Esophagus muscularis mucosa (tissue), 4 donors: ENCODE results near the gene KCND3. TPM values are rescaled to one million over a fixed set of nuclear protein-coding genes. Genes with fewer than 3 reads are reported as not detected.
A peak's percentile ranks its signal among the peaks of the same experiment; 100 is the strongest.

Experiments used
- DNase-seq: peaks from one replicate; pipeline ENCODE4 v3.0.0-alpha.2; 2017; ENCODE audit errors: extremely low spot score
- H3K27ac ChIP-seq, 4 donors: fragments of 200-600 bp; sonication (generic); replicated peaks in 1 of 4; 1 replicate in 3 of 4; 2 replicates in 1 of 4; pipeline ENCODE4 v1.5.1; 2016 to 2019; ENCODE audit warnings: mild to moderate bottlenecking in 1 of 4
- H3K27me3 ChIP-seq, 4 donors: fragments of 200-600 bp; sonication (generic); one replicate each; pipeline versions ENCODE4 v1.5.1 to v1.6.0; 2016 to 2019
- H3K36me3 ChIP-seq, 4 donors: fragments of 200-600 bp; sonication (generic); one replicate each; pipeline ENCODE4 v1.5.1; 2016 to 2019
- H3K4me1 ChIP-seq, 4 donors: fragments of 200-600 bp; sonication (generic); one replicate each; pipeline ENCODE4 v1.5.1; 2016 to 2019
- H3K4me3 ChIP-seq, 4 donors: fragments of 200-600 bp; sonication (generic); 1 replicate in 2 of 4; 2 replicates in 2 of 4; pipeline ENCODE4 v1.5.1; 2016 to 2019; ENCODE audit warnings: mild to moderate bottlenecking in 4 of 4, moderate library complexity in 1 of 4
- H3K9me3 ChIP-seq, 4 donors: fragments of 200-600 bp; sonication (generic); 1 replicate in 3 of 4; 2 replicates in 1 of 4; pipeline ENCODE4 v1.5.1; 2016 to 2019
- EP300 ChIP-seq: sonication (generic); formaldehyde crosslinking; IDR thresholded peaks from one replicate; pipeline ENCODE4 v1.6.1; 2017; ENCODE audit warnings: antibody characterized with exemption
- POLR2A ChIP-seq: fragments of 450-650 bp; IDR thresholded peaks from one replicate; pipeline ENCODE4 v1.6.1; 2017; ENCODE audit warnings: antibody characterized with exemption, moderate library complexity, mild to moderate bottlenecking, low read depth
- POLR2AphosphoS5 ChIP-seq, 2 donors: sonication (generic); formaldehyde crosslinking; IDR thresholded peaks; one replicate each; pipeline ENCODE4 v1.6.1; 2017; ENCODE audit warnings: antibody characterized with exemption in 2 of 2
- WGBS: methylation state at CpG from one replicate; pipeline ENCODE4 v1.1.5; 2018; 5-methylcytosine and 5-hydroxymethylcytosine counted together
- intact Hi-C: fragments of 100-400 bp; cut with DNase I; formaldehyde crosslinking; loops from one replicate; pipeline ENCODE4 v1.15.1; 2023
- total RNA-seq, 4 donors: library from RNA; depleted of rRNA; stranded (reverse); fragments of >200 nt; gene quantifications; one replicate each; pipeline versions ENCODE4 v1.1.0 to v1.2.1, GENCODE V29; 2016
- TF ChIP-seq, protein P1 (sequence below), 3 experiments: fragments of 200-600 bp in 2 of 3; fragments of 450-650 bp in 1 of 3; sonication (generic) in 2 of 3; IDR thresholded peaks; one replicate each; pipeline ENCODE4 v1.5.1; 2017 to 2019; ENCODE audit warnings: antibody characterized with exemption in 3 of 3, mild to moderate bottlenecking in 2 of 3, moderate library complexity in 1 of 3

Gene KCND3
- total RNA-seq, 4 donors from 2014 or later, result 25.7 to 57.6 (median 47.5) TPM

DNA sequence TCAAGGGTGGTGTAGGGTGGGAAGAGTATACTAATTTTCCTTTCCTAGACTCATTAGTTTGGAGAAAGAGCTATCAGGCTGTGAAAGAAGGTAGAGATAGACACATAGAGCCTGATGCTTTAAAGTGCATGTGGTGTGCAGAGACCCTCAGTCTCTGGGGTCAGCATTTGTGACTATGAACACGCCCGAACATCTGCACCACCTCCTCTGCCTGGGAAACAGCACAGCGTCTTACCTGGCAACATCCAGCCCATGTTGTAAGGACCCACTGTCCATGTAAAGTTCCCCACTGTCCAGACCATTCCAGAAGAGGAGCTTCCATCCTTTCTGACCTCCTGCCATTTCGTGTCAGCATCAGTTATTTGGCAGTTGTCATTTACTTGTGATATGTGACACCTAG is 83.4 kb downstream of the KCND3 start:
- Histone ChIP-seq H3K27ac (no peak overlapping the region), H3K9me3 (no peaks in the 10 kb centered on the region), H3K36me3 (no peaks in the 10 kb centered on the region), H3K4me3 (no peak overlapping the region), H3K27me3 (no peaks in the 10 kb centered on the region), H3K4me1 (peaks cover 19 to 38% (median 24%) of the 10 kb centered on the region in 4 donors)
- intact Hi-C loops, result no loop called here
- TF ChIP-seq POLR2AphosphoS5 (IDR thresholded peaks at IDR 0.05) (no peak), POLR2A (no peak)
- 95% methylated on average over 4 of the region's 4 CpGs for WGBS
- no peak for DNase-seq

DNA sequence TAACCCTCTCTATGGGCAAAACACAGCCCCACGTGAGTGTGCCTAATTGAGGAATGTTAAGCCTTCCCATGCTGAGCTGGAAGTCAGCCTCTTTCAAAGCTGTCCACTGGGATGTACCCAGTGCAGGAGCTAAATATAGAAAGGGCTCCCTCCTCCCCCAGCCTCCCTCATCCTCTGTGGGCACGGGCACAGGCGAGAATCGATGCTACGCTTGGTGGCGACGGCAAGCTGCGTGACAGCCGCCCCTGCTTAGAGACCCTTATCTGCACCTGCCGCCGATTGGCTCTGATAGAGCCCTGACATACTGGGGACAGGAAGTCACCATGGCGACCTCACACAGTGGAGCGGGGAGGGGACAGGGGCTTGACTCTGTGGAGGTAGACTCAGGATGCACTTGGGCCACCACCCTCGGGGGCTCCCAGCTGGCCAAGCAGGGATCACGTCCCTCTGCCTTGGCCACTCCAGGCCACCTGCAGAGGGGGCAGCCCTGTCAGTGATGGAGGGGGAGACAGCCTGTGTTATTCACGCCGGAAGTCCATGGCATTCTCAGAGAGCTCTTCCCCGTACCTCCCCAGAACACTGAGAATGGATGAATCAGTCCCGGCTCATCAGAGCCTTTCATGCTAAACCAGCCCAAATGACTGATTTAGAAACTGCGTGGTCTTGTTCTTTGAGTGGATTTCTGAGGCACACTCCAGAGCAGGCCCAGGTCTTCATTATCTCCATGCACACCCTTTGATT is 84.8 kb downstream of the KCND3 start:
- H3K9me3 ChIP-seq, result no peaks in the 10 kb centered on the region
- peak overlapping the region; percentile 57 to 76 (median 72) for H3K27ac ChIP-seq
- DNase-seq, result no peak
- H3K36me3 ChIP-seq, result no peaks in the 10 kb centered on the region
- 43% methylated on average over 16 of the region's 20 CpGs for WGBS
- peaks cover 19 to 38% (median 24%) of the 10 kb centered on the region in 4 donors for H3K4me1 ChIP-seq
- intact Hi-C loops, result no loop called here
- peak overlapping the region; percentile 12 to 42 (median 18) for H3K4me3 ChIP-seq
- TF ChIP-seq EP300 (no peak), POLR2AphosphoS5 (IDR thresholded peaks at IDR 0.05) (peak in 1 of 2 donors; percentile 34)
- H3K27me3 ChIP-seq, result no peaks in the 10 kb centered on the region

DNA sequence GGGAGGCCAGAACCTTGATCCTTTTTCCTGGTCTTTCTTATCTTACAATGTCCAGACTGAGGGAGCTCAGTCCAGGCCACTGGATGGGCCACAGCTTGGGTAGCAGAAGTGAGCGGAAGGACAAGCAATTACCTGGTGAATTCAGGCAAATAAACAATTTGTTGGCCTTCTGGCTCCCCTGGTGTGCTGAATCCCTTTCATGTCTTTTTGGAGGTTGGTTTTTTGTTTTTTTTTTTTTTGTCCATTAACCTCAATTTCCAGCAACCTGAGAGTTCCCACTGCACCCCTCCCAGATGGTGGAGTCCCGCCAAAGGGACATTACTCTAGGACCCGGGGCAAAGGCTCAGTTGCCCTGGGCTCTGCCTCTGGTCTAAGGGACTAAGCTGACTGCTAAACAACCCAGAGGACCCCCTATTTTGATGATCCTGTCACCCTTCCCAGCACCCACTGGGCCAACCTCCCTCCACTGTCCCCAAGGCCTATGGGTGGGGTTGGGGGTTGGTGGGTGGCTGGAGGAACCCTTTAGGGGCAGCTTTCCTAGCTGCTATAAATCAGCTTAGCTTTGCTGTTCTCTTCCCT is 85.5 kb downstream of the KCND3 start:
- no peak for DNase-seq
- Histone ChIP-seq H3K9me3 (no peaks in the 10 kb centered on the region), H3K4me3 (no peak overlapping the region), H3K27ac (peak overlapping the region; percentile 57 to 76 (median 72)), H3K27me3 (no peaks in the 10 kb centered on the region), H3K4me1 (peaks cover 19 to 35% (median 24%) of the 10 kb centered on the region in 4 donors), H3K36me3 (no peaks in the 10 kb centered on the region)
- intact Hi-C loops, result no loop called here
- WGBS, result 96% methylated on average over 3 of the region's 3 CpGs
- no peak for TF ChIP-seq POLR2AphosphoS5 (IDR thresholded peaks at IDR 0.05)
- TF ChIP-seq EP300, result no peak
- TF ChIP-seq POLR2A, result no peak
- TF ChIP-seq, protein P1, sequence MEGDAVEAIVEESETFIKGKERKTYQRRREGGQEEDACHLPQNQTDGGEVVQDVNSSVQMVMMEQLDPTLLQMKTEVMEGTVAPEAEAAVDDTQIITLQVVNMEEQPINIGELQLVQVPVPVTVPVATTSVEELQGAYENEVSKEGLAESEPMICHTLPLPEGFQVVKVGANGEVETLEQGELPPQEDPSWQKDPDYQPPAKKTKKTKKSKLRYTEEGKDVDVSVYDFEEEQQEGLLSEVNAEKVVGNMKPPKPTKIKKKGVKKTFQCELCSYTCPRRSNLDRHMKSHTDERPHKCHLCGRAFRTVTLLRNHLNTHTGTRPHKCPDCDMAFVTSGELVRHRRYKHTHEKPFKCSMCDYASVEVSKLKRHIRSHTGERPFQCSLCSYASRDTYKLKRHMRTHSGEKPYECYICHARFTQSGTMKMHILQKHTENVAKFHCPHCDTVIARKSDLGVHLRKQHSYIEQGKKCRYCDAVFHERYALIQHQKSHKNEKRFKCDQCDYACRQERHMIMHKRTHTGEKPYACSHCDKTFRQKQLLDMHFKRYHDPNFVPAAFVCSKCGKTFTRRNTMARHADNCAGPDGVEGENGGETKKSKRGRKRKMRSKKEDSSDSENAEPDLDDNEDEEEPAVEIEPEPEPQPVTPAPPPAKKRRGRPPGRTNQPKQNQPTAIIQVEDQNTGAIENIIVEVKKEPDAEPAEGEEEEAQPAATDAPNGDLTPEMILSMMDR (IDR thresholded peaks at IDR 0.05), result no peak

DNA sequence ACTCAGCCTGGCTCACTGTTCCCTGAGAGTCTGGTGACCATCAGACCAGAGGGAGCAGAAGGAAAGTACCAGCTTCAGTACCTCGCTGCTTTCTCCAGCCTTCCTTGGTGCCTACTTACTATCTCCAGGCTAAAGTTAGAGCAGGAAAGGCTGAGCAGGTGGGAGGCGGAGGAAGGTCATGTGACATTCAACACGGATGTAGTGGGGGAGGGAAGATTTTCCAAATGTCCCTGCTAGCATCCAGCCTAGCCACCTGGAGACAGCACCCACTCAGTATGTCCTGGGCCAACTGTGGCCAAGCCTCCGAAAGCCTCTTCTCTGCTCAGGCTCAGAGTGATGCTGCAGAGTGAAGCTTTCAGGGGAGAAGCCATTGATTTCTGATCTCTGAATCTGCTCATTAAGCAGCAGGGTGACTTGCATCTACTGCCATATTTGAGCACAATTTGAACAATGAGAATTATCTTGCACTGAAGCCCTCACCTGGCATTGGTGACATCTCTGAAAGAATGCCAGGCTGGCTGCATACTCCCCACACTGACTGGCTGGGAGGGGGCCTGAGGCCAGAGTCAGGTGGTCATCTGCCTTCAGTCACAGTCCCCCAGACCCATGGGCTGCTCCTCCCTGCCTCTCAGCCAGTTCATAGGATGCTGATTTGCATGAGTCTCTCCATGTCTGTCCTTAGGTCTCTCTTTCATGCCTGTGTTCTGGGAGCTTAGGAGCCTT is 86.2 kb downstream of the KCND3 start:
- intact Hi-C loops, result no loop called here
- no peaks in the 10 kb centered on the region for H3K9me3 ChIP-seq
- TF ChIP-seq POLR2AphosphoS5 (IDR thresholded peaks at IDR 0.05) (no peak), EP300 (no peak), POLR2A (no peak)
- TF ChIP-seq, protein P1 (IDR thresholded peaks at IDR 0.05), result no peak
- no peak for DNase-seq
- H3K36me3 ChIP-seq, result no peaks in the 10 kb centered on the region
- peaks cover 19 to 29% (median 24%) of the 10 kb centered on the region in 4 donors for H3K4me1 ChIP-seq
- no peaks in the 10 kb centered on the region for H3K27me3 ChIP-seq
- 72% methylated on average over 3 of the region's 4 CpGs for WGBS
- peak overlapping the region in 3 of 4 donors; percentile 57 to 76 (median 67) for H3K27ac ChIP-seq
- H3K4me3 ChIP-seq, result no peak overlapping the region

DNA sequence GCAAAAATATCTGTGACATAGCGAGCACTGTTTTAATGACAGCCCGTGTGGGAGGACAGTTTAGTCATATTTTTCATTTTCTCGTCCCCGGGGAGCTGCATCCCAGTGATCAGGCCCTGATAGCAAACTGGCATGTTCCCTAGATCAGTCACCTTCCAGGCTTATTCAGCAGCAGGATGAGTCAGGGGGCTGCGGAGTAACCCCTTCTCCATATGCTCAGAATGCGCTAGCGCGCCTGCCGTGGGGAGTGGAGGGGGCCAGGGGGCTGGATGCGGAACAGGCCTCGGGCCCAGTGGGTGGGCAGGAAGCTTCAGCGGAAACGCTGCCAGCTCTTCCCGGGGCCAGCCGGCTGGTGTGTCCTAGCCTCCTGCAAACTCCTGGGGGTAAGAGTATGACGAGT is 94.0 kb downstream of the KCND3 start:
- DNase-seq, result no peak
- no peaks in the 10 kb centered on the region for H3K9me3 ChIP-seq
- H3K4me3 ChIP-seq, result no peak overlapping the region
- peaks cover 0 to 12% (median 3%) of the 10 kb centered on the region in 4 donors for H3K4me1 ChIP-seq
- H3K27ac ChIP-seq, result no peak overlapping the region
- TF ChIP-seq POLR2AphosphoS5 (IDR thresholded peaks at IDR 0.05) (no peak), EP300 (no peak)
- WGBS, result 50% methylated on average over 16 of the region's 16 CpGs
- intact Hi-C loops, result no loop called here
- peaks cover 0 to 4% (median 0%) of the 10 kb centered on the region in 4 donors for H3K36me3 ChIP-seq
- H3K27me3 ChIP-seq, result no peaks in the 10 kb centered on the region

DNA sequence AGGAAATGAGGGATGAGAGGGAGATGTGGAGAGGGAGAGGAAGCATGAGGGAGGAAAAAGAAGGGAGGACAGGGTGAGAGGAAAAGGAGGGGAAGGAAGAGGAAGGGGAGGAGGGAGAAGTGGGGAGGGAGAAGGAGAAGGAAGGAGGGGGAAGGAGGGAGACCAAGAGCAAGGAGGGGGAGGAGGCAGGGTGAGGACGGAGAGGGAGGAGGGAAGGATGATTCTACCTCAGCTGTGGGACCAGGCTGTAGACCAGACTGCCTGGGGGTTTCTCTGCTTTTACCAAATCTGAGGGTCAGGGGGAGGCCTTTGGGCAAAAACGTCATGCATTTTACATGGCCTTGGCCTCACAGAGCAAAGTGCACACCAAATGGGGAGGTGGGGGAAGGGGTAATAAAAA is 94.5 kb downstream of the KCND3 start:
- intact Hi-C loops, result no loop called here
- H3K27ac ChIP-seq, result no peak overlapping the region
- peaks cover 0 to 12% (median 3%) of the 10 kb centered on the region in 4 donors for H3K4me1 ChIP-seq
- WGBS, result 67% methylated on average over 2 of the region's 2 CpGs
- H3K36me3 ChIP-seq, result peaks cover 0 to 4% (median 0%) of the 10 kb centered on the region in 4 donors
- no peak for DNase-seq
- no peaks in the 10 kb centered on the region for H3K27me3 ChIP-seq
- no peak overlapping the region for H3K4me3 ChIP-seq
- TF ChIP-seq POLR2AphosphoS5 (IDR thresholded peaks at IDR 0.05) (no peak), POLR2A (no peak), EP300 (no peak)
- TF ChIP-seq, protein P1 (IDR thresholded peaks at IDR 0.05), result no peak
- no peaks in the 10 kb centered on the region for H3K9me3 ChIP-seq
